K562 (cell line): ENCODE data around the gene EFCAB12. TPM values are rescaled to one million over a fixed set of nuclear protein-coding genes. Genes with fewer than 3 reads are reported as not detected.

ENCODE experiments used
- CHD2 ChIP-seq: IDR thresholded peaks from 2 replicates; pipeline ENCODE4 v1.6.1; 2011; ENCODE audit warnings: low read depth, low read length
- CXXC5 ChIP-seq: fragments of 250-450 bp; sonication (Bioruptor Pico); IDR thresholded peaks from 2 replicates; pipeline ENCODE4 v1.8.0; 2022; ENCODE audit warnings: inconsistent platforms, mild to moderate bottlenecking, moderate library complexity
- FUS ChIP-seq: fragments of 200-400 bp; formaldehyde crosslinking; optimal IDR thresholded peaks from 2 replicates; pipeline ENCODE3; 2017; ENCODE audit warnings: low read depth, low read length
- POLR3A ChIP-seq: IDR thresholded peaks from 2 replicates; pipeline ENCODE4 v1.6.1; 2011; ENCODE audit warnings: borderline replicate concordance, mild to moderate bottlenecking, moderate library complexity; ENCODE audit not compliant: insufficient read length, insufficient read depth; ENCODE audit errors: extremely low read depth
- RBM22 ChIP-seq: fragments of 200-400 bp; formaldehyde crosslinking; IDR thresholded peaks from 2 replicates; pipeline ENCODE4 v1.6.1; 2018; ENCODE audit warnings: low read length, low read depth; ENCODE audit not compliant: poor library complexity, severe bottlenecking
- SMC3 ChIP-seq: conservative IDR thresholded peaks from 2 replicates; pipeline ENCODE4 v1.6.1; 2011; ENCODE audit warnings: low read depth, low read length, improper control_type of control experiment; ENCODE audit not compliant: insufficient read depth
- SPI1 ChIP-seq: IDR thresholded peaks from 2 replicates; pipeline ENCODE4 v1.6.1; 2011; ENCODE audit warnings: low read depth, low read length, control low read depth, borderline replicate concordance
- ZNF445 ChIP-seq: fragments of 250-450 bp; sonication (Bioruptor Pico); IDR thresholded peaks from 2 replicates; pipeline ENCODE4 v1.4.0; 2020; ENCODE audit warnings: low read depth, mild to moderate bottlenecking, moderate library complexity
- ZNF766 ChIP-seq: fragments of 200-800 bp; sonication (Bioruptor generic); conservative IDR thresholded peaks from 2 replicates; pipeline ENCODE4 v1.6.1; 2016; ENCODE audit warnings: missing genetic modification characterization, missing compliant biosample characterization
- ZNF830 ChIP-seq: fragments of 250-450 bp; sonication (Bioruptor Pico); IDR thresholded peaks from 2 replicates; pipeline ENCODE4 v1.5.0; 2021; ENCODE audit warnings: mild to moderate bottlenecking
- polyA plus RNA-seq, 8 experiments: library from polyadenylated mRNA; depleted of rRNA in 4 of 8; stranded (reverse) in 5 of 8; unstranded in 3 of 8; fragments of >200 nt; fragmentation: Nextera tagmentation in 2 of 8; fragmentation: Illumina TruSeq in 1 of 8; extraction: Ambion mirVana in 2 of 8; extraction: Trizol in 1 of 8; gene quantifications; 2 replicates each; pipeline versions ENCODE4 v1.2.1 to v1.2.3, GENCODE V29; 2011 to 2014; ENCODE audit warnings: inconsistent platforms in 1 of 8, missing spikeins in 1 of 8
- total RNA-seq, 7 experiments: library from RNA; depleted of rRNA in 6 of 7; stranded (reverse); fragments of >200 nt in 6 of 7; fragmentation: Illumina TruSeq in 2 of 7; extraction: Trizol in 2 of 7; gene quantifications; 2 replicates each; pipeline versions ENCODE4 v1.2.1 to v1.2.3, GENCODE V29; 2011 to 2021; ENCODE audit warnings: low replicate concordance in 1 of 7
- TF ChIP-seq, protein P1 (sequence below), 2 experiments: fragments of 450-650 bp in 1 of 2; sonication (generic) in 1 of 2; formaldehyde crosslinking in 1 of 2; IDR thresholded peaks; 2 replicates each; pipeline versions ENCODE4 v1.7.1 to v1.9.0; 2016 to 2022; ENCODE audit warnings: inconsistent platforms in 1 of 2, mild to moderate bottlenecking in 1 of 2, missing genetic modification reagents in 1 of 2

Gene EFCAB12
- total and polyA plus RNA-seq, 9 of the 15 experiments (the other 6 are each of a cell fraction or from before 2014, with no cell fraction given) = 0.08 to 0.95 (median 0.56) TPM; not detected in 1

DNA sequence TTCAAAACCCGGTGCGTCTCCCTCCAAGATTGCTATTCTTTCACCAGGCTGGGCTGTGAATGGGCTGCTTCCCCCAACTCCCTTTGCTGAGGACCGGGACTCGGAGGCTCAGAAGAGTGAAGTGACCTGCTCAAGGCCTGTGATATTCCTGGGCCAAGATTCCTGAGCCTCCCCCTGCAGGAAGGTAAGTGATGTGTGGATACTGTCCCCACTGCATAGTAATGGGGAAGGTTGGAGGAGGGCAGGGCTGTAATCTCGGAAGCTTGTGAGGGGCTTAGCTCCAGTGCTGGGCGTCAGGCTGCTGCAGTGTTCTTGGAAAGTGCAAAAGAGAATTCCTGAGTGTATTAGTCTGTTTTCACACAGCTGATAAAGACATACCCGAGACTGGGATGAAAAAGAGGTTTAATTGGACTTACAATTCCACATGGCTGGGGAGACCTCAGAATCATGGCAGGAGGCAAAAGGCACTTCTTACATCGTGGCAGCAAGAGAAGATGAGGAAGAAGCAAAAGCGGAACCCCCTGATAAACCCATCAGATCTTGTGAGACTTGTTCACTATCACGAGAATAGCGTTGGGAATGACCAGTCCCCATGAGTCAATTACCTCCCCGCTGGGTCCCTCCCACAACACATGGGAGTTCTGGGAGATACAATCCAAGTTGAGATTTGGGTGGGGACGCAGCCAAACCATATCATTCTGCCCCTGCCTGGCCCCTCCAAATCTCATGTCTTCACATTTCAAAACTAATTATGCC, 67.6 kb downstream of the EFCAB12 start (continued):
- TF ChIP-seq, protein P1, sequence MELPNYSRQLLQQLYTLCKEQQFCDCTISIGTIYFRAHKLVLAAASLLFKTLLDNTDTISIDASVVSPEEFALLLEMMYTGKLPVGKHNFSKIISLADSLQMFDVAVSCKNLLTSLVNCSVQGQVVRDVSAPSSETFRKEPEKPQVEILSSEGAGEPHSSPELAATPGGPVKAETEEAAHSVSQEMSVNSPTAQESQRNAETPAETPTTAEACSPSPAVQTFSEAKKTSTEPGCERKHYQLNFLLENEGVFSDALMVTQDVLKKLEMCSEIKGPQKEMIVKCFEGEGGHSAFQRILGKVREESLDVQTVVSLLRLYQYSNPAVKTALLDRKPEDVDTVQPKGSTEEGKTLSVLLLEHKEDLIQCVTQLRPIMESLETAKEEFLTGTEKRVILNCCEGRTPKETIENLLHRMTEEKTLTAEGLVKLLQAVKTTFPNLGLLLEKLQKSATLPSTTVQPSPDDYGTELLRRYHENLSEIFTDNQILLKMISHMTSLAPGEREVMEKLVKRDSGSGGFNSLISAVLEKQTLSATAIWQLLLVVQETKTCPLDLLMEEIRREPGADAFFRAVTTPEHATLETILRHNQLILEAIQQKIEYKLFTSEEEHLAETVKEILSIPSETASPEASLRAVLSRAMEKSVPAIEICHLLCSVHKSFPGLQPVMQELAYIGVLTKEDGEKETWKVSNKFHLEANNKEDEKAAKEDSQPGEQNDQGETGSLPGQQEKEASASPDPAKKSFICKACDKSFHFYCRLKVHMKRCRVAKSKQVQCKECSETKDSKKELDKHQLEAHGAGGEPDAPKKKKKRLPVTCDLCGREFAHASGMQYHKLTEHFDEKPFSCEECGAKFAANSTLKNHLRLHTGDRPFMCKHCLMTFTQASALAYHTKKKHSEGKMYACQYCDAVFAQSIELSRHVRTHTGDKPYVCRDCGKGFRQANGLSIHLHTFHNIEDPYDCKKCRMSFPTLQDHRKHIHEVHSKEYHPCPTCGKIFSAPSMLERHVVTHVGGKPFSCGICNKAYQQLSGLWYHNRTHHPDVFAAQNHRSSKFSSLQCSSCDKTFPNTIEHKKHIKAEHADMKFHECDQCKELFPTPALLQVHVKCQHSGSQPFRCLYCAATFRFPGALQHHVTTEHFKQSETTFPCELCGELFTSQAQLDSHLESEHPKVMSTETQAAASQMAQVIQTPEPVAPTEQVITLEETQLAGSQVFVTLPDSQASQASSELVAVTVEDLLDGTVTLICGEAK (IDR thresholded peaks at IDR 0.05) = no peak
- TF ChIP-seq, protein P1 (CRISPR knock-in tag; IDR thresholded peaks at IDR 0.05) = no peak
- TF ChIP-seq ZNF766 (CRISPR knock-in tag) = peak; percentile 46
- no peak for TF ChIP-seq POLR3A
- TF ChIP-seq SPI1 = peak; percentile 83; the same call in 1 of the 2 replicates
- TF ChIP-seq RBM22 = no peak
- no peak for TF ChIP-seq CXXC5
- no peak for TF ChIP-seq FUS
- TF ChIP-seq ZNF830 (CRISPR knock-in tag) = no peak
- TF ChIP-seq ZNF445 (CRISPR knock-in tag) = no peak
- peak; percentile 79 for TF ChIP-seq CHD2
- TF ChIP-seq SMC3 = no peak
